Astrocyte of the cerebellum (primary cell): Measurements from ENCODE around the gene PPP1R12B.
"Not testable (repeated sequence)": the region's sequence is repeated elsewhere in the genome, so short reads cannot be mapped to it uniquely, and the experiment has no call there.

ENCODE experiments used
- DNase-seq: peaks from one replicate; pipeline ENCODE4 v3.0.0-alpha.2; 2011; ENCODE audit warnings: low read depth
- H3K4me3 ChIP-seq: 2 replicates; pipeline ENCODE4 v1.5.1; 2011; ENCODE audit warnings: mild to moderate bottlenecking, low read depth, low read length, moderate library complexity
- CTCF ChIP-seq: IDR thresholded peaks from 2 replicates; pipeline ENCODE4 v1.5.1; 2012; ENCODE audit warnings: low read length, low read depth, moderate library complexity, mild to moderate bottlenecking; ENCODE audit errors: missing control alignments
- in situ Hi-C: cut with HindIII; loops from 2 replicates; pipeline ENCODE4 v1.10.0; 2017; ENCODE audit warnings: low sequenced_read_pairs

PPP1R12B gene

GRCh38 chr1:202397256-202397655, 48.8 kb downstream of the PPP1R12B start:
- in situ Hi-C loops: no loop called here
- H3K4me3 ChIP-seq: no peak overlapping the region
- TF ChIP-seq CTCF: no peak
- DNase-seq: no peak

- H3K4me3 ChIP-seq, DNase-seq, in situ Hi-C loops: not testable (repeated sequence)
These were observed 49.9 kb downstream of the PPP1R12B start for GRCh38 chr1:202398439-202398838.

- in situ Hi-C loops, DNase-seq: not testable (repeated sequence)
These were observed 53.3 kb downstream of the PPP1R12B start for GRCh38 chr1:202401771-202402170.

GRCh38 chr1:202403381-202403780, 54.9 kb downstream of the PPP1R12B start:
- H3K4me3 ChIP-seq, DNase-seq, in situ Hi-C loops: not testable (repeated sequence)

More at GRCh38 chr1:202401771-202402170, 53.3 kb downstream of the PPP1R12B start:
- not testable (repeated sequence) for H3K4me3 ChIP-seq

- in situ Hi-C loops: no loop called here
- no peak overlapping the region for H3K4me3 ChIP-seq
- no peak for TF ChIP-seq CTCF
- DNase-seq: no peak
These were observed 57.4 kb downstream of the PPP1R12B start for GRCh38 chr1:202405928-202406327.

- H3K4me3 ChIP-seq, in situ Hi-C loops, DNase-seq: not testable (repeated sequence)
These were observed 58.4 kb downstream of the PPP1R12B start for GRCh38 chr1:202406896-202407295.

- H3K4me3 ChIP-seq, in situ Hi-C loops, DNase-seq: not testable (repeated sequence)
These were observed 58.9 kb downstream of the PPP1R12B start for GRCh38 chr1:202407378-202407777.

- in situ Hi-C loops, DNase-seq, H3K4me3 ChIP-seq: not testable (repeated sequence)
These were observed 61.8 kb downstream of the PPP1R12B start for GRCh38 chr1:202410251-202410650.

GRCh38 chr1:202410854-202411357, 62.4 kb downstream of the PPP1R12B start:
- DNase-seq, H3K4me3 ChIP-seq, in situ Hi-C loops: not testable (repeated sequence)

- no peak for TF ChIP-seq CTCF
- H3K4me3 ChIP-seq: no peak overlapping the region
- in situ Hi-C loops: no loop called here
- no peak for DNase-seq
These were observed 62.9 kb downstream of the PPP1R12B start for GRCh38 chr1:202411422-202411821.

- H3K4me3 ChIP-seq, in situ Hi-C loops, DNase-seq: not testable (repeated sequence)
These were observed 63.9 kb downstream of the PPP1R12B start for GRCh38 chr1:202412421-202412820.
